GM18511 (cell line): Measurements from ENCODE around the gene SEMA3A.

Source experiments
- ATAC-seq: cut with Tn5 transposase; IDR thresholded peaks from one replicate; pipeline ENCODE4 v1.9.1; 2021; ENCODE audit warnings: mild to moderate bottlenecking, moderate library complexity; ENCODE audit not compliant: unreplicated experiment

Gene SEMA3A

GRCh38 chr7:84025332-84025927, 169.2 kb downstream of the SEMA3A start:
- no peak for ATAC-seq

- ATAC-seq: no peak
Observed at GRCh38 chr7:84022684-84023308, 171.8 kb downstream of the SEMA3A start.

GRCh38 chr7:84022009-84022408, 172.6 kb downstream of the SEMA3A start:
- ATAC-seq: no peak

- no peak for ATAC-seq
Observed at GRCh38 chr7:84021292-84021908, 173.2 kb downstream of the SEMA3A start.

- ATAC-seq: no peak
Observed at GRCh38 chr7:84017651-84018050, 176.9 kb downstream of the SEMA3A start.

- peak; percentile 54 for ATAC-seq
Observed at GRCh38 chr7:84013616-84014240, 180.9 kb downstream of the SEMA3A start.

- no peak for ATAC-seq
Observed at GRCh38 chr7:84009782-84010181, 184.8 kb downstream of the SEMA3A start.

GRCh38 chr7:84009051-84009450, 185.5 kb downstream of the SEMA3A start:
- ATAC-seq: no peak

GRCh38 chr7:84003191-84003590, 191.4 kb downstream of the SEMA3A start:
- ATAC-seq: no peak

GRCh38 chr7:84002348-84002747, 192.2 kb downstream of the SEMA3A start:
- no peak for ATAC-seq

GRCh38 chr7:83996879-83997278, 197.7 kb downstream of the SEMA3A start:
- ATAC-seq: no peak

- ATAC-seq: no peak
Observed at GRCh38 chr7:83987764-83988163, 206.8 kb downstream of the SEMA3A start.

GRCh38 chr7:83985821-83986220, 208.8 kb downstream of the SEMA3A start:
- no peak for ATAC-seq

GRCh38 chr7:83984591-83984990, 210.0 kb downstream of the SEMA3A start:
- no peak for ATAC-seq

GRCh38 chr7:83984076-83984475, 210.5 kb downstream of the SEMA3A start:
- no peak for ATAC-seq

- ATAC-seq: no peak
Observed at GRCh38 chr7:83983606-83984005, 211.0 kb downstream of the SEMA3A start.

GRCh38 chr7:83976302-83976701, 218.3 kb downstream of the SEMA3A start:
- ATAC-seq: peak; percentile 93

- no peak for ATAC-seq
Observed at GRCh38 chr7:83970081-83970480, 224.5 kb downstream of the SEMA3A start.

- ATAC-seq: no peak
Observed at GRCh38 chr7:83964318-83964717, 230.3 kb downstream of the SEMA3A start.

GRCh38 chr7:83957333-83957732, 237.3 kb downstream of the SEMA3A start:
- ATAC-seq: no peak

GRCh38 chr7:83956104-83956503, 238.5 kb downstream of the SEMA3A start:
- no peak for ATAC-seq

- no peak for ATAC-seq
Observed at GRCh38 chr7:83952236-83952635, 242.4 kb downstream of the SEMA3A start.
